Natural killer cell (primary cell): ENCODE measurements around the gene SPPL3. TPM values are rescaled to one million over a fixed set of nuclear protein-coding genes. Genes with fewer than 3 reads are reported as not detected.

ENCODE experiments used
- ATAC-seq, 3 donors: fragments of 150-1000 bp in 2 of 3; fragments of 200-7000 bp in 1 of 3; cut with Tn5 transposase; 1 replicate in 1 of 3; 2 replicates in 2 of 3; pipeline ENCODE4 v1.10.0; 2021; ENCODE audit warnings: mild to moderate bottlenecking in 2 of 3, moderate library complexity in 2 of 3
- DNase-seq, 2 donors: peaks; one replicate each; pipeline versions ENCODE4 v3.0.0 to v3.0.0-alpha.2; 2013 to 2021; ENCODE audit warnings: mixed read lengths in 1 of 2
- H3K27ac ChIP-seq: one replicate; pipeline ENCODE4 v1.5.1; 2013; ENCODE audit warnings: mild to moderate bottlenecking, low read length
- H3K27me3 ChIP-seq: one replicate; pipeline ENCODE4 v1.6.1; 2013; ENCODE audit warnings: low read length; ENCODE audit not compliant: control insufficient read depth, insufficient read depth
- H3K36me3 ChIP-seq: one replicate; pipeline ENCODE4 v1.6.1; 2013; ENCODE audit warnings: low read length; ENCODE audit not compliant: control insufficient read depth, insufficient read depth
- H3K4me1 ChIP-seq: one replicate; pipeline ENCODE4 v1.6.1; 2013; ENCODE audit warnings: low read length; ENCODE audit not compliant: control insufficient read depth, insufficient read depth
- H3K4me3 ChIP-seq: one replicate; pipeline ENCODE4 v1.5.1; 2013; ENCODE audit warnings: low read length
- H3K9me3 ChIP-seq: one replicate; pipeline ENCODE4 v1.6.1; 2013; ENCODE audit warnings: low read length; ENCODE audit not compliant: control insufficient read depth, insufficient read depth
- H3K27ac Mint-ChIP-seq, 2 donors: one replicate each; pipeline ENCODE4 v1.8.0; 2022; ENCODE audit warnings: mild to moderate bottlenecking in 2 of 2, mixed read lengths in 2 of 2, moderate library complexity in 1 of 2
- H3K27me3 Mint-ChIP-seq, 2 donors: one replicate each; pipeline ENCODE4 v1.8.0; 2022; ENCODE audit warnings: low read depth in 2 of 2, mixed read lengths in 2 of 2
- H3K36me3 Mint-ChIP-seq: one replicate; pipeline ENCODE4 v1.8.0; 2022; ENCODE audit warnings: mixed read lengths
- H3K4me1 Mint-ChIP-seq, 2 donors: one replicate each; pipeline ENCODE4 v1.8.0; 2022; ENCODE audit warnings: mixed read lengths in 2 of 2
- H3K4me3 Mint-ChIP-seq: one replicate; pipeline ENCODE4 v1.8.0; 2022; ENCODE audit warnings: mild to moderate bottlenecking, moderate library complexity, mixed read lengths
- H3K9me3 Mint-ChIP-seq, 2 donors: one replicate each; pipeline ENCODE4 v1.8.0; 2022; ENCODE audit warnings: mixed read lengths in 2 of 2
- WGBS: methylation state at CpG from one replicate; pipeline ENCODE4 v1.1.7; 2013; ENCODE audit warnings: missing lambda C conversion rate; ENCODE audit not compliant: insufficient coverage; 5-methylcytosine and 5-hydroxymethylcytosine counted together
- intact Hi-C: fragments of 100-400 bp; cut with micrococcal nuclease; formaldehyde crosslinking; loops from one replicate; pipeline ENCODE4 v1.14.2; 2022
- total RNA-seq, 4 donors: library from RNA; stranded (reverse); fragments of 120-200 nt in 1 of 4; gene quantifications; one replicate each; pipeline versions ENCODE4 v1.2.3 to v1.2.4, GENCODE V29; 2013 to 2022
- TF ChIP-seq, protein P1 (sequence below): fragments of 200-600 bp; IDR thresholded peaks from one replicate; pipeline ENCODE4 v1.8.0; 2022; ENCODE audit warnings: antibody characterized with exemption

SPPL3 gene
- total RNA-seq, 3 donors from 2014 or later (not counting 1 experiment from before 2014, with no cell fraction given) = 31.5 to 40.2 (median 39.9) TPM

DNA sequence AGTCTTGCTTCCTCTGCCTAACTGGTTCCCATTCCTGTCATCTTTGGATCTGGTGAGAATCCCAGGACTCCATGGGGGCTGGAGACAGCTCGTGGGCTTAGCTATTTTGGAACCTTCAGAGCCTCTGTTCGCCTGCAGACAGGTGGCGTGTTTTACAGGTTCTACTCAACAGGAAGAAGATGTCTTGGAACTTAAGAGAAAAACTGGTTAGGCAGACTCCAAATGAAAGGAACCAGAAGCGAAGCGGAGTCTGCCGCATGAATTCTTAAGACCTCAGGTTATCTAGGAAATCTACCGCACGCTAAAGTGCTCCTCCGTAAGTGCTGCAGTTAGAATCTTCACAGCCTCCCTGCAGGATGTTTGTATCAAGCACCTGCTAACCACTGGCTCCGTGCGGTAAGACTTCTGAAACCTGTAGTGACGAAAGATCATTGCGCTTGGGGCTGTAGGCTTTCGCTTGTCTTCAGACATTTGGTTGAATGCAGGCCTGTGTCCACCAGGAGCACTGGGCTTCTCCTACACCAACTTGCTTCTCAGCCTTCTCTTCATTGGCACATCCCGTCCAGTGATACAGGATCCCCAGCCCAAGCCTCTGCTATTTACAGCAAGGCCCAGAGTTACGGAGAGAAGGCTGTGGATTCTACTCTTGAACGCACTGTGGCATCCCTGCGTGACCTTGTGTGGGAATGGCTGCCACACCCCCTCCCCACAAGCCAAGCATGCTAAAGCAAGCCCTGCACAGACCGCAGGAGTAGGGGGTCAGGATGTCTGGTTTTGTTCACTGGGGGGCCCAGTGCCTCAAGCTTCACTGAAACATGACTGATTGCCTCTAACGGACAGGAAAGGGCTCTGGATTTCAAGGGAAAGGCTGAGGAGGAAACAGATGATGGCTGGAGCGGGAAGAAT, 143.6 kb downstream of the SPPL3 start:
- Mint-ChIP-seq H3K9me3 (no peaks in the 10 kb centered on the region), H3K4me3 (no peak overlapping the region), H3K36me3 (no peaks in the 10 kb centered on the region), H3K27me3 (no peaks in the 10 kb centered on the region), H3K4me1 (no peaks in the 10 kb centered on the region), H3K27ac (peak overlapping the region; percentile 4 to 8)
- no peaks in the 10 kb centered on the region for H3K27me3 ChIP-seq
- H3K36me3 ChIP-seq = peaks cover 21% of the 10 kb centered on the region
- H3K9me3 ChIP-seq = no peaks in the 10 kb centered on the region
- intact Hi-C loops = no loop called here
- H3K4me1 ChIP-seq = no peaks in the 10 kb centered on the region
- no peak overlapping the region for H3K27ac ChIP-seq
- no peak overlapping the region for H3K4me3 ChIP-seq
- TF ChIP-seq, protein P1, sequence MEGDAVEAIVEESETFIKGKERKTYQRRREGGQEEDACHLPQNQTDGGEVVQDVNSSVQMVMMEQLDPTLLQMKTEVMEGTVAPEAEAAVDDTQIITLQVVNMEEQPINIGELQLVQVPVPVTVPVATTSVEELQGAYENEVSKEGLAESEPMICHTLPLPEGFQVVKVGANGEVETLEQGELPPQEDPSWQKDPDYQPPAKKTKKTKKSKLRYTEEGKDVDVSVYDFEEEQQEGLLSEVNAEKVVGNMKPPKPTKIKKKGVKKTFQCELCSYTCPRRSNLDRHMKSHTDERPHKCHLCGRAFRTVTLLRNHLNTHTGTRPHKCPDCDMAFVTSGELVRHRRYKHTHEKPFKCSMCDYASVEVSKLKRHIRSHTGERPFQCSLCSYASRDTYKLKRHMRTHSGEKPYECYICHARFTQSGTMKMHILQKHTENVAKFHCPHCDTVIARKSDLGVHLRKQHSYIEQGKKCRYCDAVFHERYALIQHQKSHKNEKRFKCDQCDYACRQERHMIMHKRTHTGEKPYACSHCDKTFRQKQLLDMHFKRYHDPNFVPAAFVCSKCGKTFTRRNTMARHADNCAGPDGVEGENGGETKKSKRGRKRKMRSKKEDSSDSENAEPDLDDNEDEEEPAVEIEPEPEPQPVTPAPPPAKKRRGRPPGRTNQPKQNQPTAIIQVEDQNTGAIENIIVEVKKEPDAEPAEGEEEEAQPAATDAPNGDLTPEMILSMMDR = no peak
- DNase-seq (peak in 1 of 2 donors; percentile 70), ATAC-seq (no peak)
- WGBS = 88% methylated on average over 21 of the region's 21 CpGs

DNA sequence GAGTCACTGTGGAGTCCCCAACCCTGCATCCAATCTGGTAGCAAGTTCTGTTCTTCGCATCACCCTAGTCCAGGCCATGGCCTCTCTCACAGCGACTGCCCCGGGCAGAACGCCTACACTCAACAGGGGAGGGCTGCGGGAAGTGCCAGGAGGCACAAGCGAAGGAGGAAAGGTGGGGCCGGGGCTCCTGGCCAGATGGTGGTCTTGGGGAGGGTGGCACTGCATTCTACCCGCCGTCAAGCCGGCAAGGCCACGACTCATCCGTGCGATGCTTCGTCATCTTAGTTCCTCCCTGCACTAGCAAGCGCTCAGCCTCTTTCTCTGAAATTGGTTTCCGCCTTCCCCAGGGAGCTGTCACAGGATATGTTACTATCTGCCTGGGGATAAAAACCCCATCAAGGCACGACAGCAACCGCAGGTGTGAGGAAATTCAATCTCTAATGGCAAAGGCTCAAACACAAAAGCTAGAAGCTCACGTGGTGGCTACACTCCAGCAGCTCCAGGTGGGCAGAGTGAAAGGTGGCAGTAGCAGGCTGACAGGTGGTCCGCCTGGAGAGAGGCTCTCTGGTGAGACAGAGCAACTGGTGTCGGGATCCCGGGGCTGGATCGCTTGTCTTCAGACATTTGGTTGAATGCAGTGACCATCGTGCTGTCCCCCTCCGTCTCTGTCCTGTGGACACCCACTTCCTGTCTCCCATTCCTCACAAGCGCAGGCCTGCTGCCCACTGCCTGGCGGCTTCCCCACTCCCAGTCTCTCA, 144.4 kb downstream of the SPPL3 start:
- intact Hi-C loops = no loop called here
- Histone ChIP-seq H3K4me3 (no peak overlapping the region), H3K36me3 (peaks cover 18% of the 10 kb centered on the region), H3K9me3 (peaks cover under 1% of the 10 kb centered on the region), H3K27ac (no peak overlapping the region), H3K4me1 (no peaks in the 10 kb centered on the region), H3K27me3 (no peaks in the 10 kb centered on the region)
- no peak for DNase-seq
- no peaks in the 10 kb centered on the region for H3K4me1 Mint-ChIP-seq
- H3K27me3 Mint-ChIP-seq = no peaks in the 10 kb centered on the region
- no peaks in the 10 kb centered on the region for H3K9me3 Mint-ChIP-seq
- no peak for ATAC-seq
- no peak overlapping the region for H3K27ac Mint-ChIP-seq
- no peak overlapping the region for H3K4me3 Mint-ChIP-seq
- TF ChIP-seq, protein P1 = no peak
- WGBS = 90% methylated on average over 26 of the region's 27 CpGs
- H3K36me3 Mint-ChIP-seq = peaks cover 8% of the 10 kb centered on the region

DNA sequence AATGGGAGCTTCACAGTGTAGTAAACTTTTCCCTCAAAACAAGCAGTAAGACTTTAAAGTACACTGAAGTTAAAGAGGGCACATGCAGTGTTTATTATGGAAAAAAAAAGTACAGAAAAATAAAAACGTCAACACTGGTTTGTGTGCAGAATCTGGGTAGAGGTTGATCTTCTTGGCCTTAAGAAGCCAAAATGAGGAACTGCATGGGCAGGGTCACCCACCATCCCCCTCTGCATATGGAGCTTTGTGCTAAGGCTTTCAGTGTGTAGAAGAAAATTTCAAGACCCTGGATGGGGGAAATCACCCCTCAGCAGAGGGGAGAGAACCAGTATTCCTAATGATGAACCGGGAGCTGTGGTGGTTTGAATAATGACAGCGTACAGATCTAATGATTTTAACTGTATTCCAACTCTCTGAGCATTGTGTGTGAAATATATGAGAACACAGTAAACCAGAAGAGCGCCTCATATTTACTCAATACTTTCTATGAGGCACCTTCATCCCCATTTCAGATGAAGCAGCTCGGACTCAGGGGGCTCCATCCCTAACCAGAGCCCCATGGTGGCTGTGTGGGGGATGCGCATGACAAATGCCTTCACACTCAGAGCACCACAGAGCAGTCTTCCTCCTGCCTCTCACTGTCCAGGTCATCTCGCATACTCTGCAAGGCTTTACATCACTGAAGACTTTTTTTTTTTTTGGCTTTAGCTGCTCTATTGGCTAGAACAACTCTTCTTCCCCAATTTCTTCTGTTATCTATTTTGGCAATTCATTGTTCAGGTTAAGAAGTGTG, 145.2 kb downstream of the SPPL3 start:
- ATAC-seq = no peak
- H3K4me1 Mint-ChIP-seq = no peaks in the 10 kb centered on the region
- H3K27me3 Mint-ChIP-seq = no peaks in the 10 kb centered on the region
- H3K27me3 ChIP-seq = no peaks in the 10 kb centered on the region
- H3K36me3 Mint-ChIP-seq = peaks cover 10% of the 10 kb centered on the region
- WGBS = 88% methylated on average over 7 of the region's 7 CpGs
- no peak overlapping the region for H3K4me3 Mint-ChIP-seq
- H3K9me3 ChIP-seq = peaks cover 4% of the 10 kb centered on the region
- no peak overlapping the region for H3K4me3 ChIP-seq
- H3K36me3 ChIP-seq = peaks cover 11% of the 10 kb centered on the region
- H3K9me3 Mint-ChIP-seq = no peaks in the 10 kb centered on the region
- TF ChIP-seq, protein P1 = no peak
- H3K4me1 ChIP-seq = no peaks in the 10 kb centered on the region
- intact Hi-C loops = no loop called here
- H3K27ac ChIP-seq = no peak overlapping the region
- DNase-seq = no peak
- peak overlapping the region in 1 of 2 donors; percentile 14 for H3K27ac Mint-ChIP-seq
